HL-60 (cell line): ENCODE measurements around the gene TTC34.

ENCODE experiments used
- DNase-seq, 2 experiments: peaks; one replicate each; pipeline ENCODE4 v3.0.0-alpha.2; 2010 to 2020; ENCODE audit warnings: low read depth in 1 of 2, low spot score in 1 of 2
- H3K27ac ChIP-seq: fragments of 250-450 bp; sonication (Bioruptor Pico); replicated peaks from 2 replicates; pipeline ENCODE4 v1.5.1; 2020; ENCODE audit warnings: mild to moderate bottlenecking, moderate library complexity
- H3K27me3 ChIP-seq: fragments of 250-450 bp; sonication (Bioruptor Pico); 2 replicates; pipeline ENCODE4 v1.5.1; 2021; ENCODE audit warnings: mild to moderate bottlenecking, moderate library complexity; ENCODE audit not compliant: insufficient read depth, poor library complexity, severe bottlenecking
- H3K4me3 ChIP-seq: replicated peaks from 2 replicates; pipeline ENCODE4 v1.5.1; 2011; ENCODE audit warnings: mild to moderate bottlenecking, control low read depth, low read length; ENCODE audit not compliant: insufficient read depth
- CTCF ChIP-seq: IDR thresholded peaks from one replicate; pipeline ENCODE4 v1.5.1; 2011; ENCODE audit warnings: low read length, control low read depth, inconsistent platforms; ENCODE audit not compliant: insufficient read depth
- GABPA ChIP-seq: IDR thresholded peaks from 2 replicates; pipeline ENCODE4 v1.6.1; 2012; ENCODE audit warnings: low read depth
- POLR2AphosphoS5 ChIP-seq: IDR thresholded peaks from 2 replicates; pipeline ENCODE4 v1.6.1; 2012; ENCODE audit warnings: low read depth
- REST ChIP-seq: IDR thresholded peaks from 2 replicates; pipeline ENCODE4 v1.6.1; 2012; ENCODE audit warnings: low read depth; ENCODE audit not compliant: insufficient replicate concordance
- SPI1 ChIP-seq: IDR thresholded peaks from 2 replicates; pipeline ENCODE4 v1.6.1; 2012; ENCODE audit warnings: low read depth, mild to moderate bottlenecking, borderline replicate concordance

TTC34 gene

GRCh38 chr1:2630498-2631135 is 170.9 kb downstream of the TTC34 start:
- Histone ChIP-seq H3K4me3 (no peak overlapping the region), H3K27me3 (peaks cover 20% of the 10 kb centered on the region), H3K27ac (no peak overlapping the region)
- TF ChIP-seq POLR2AphosphoS5: no peak
- no peak for TF ChIP-seq CTCF
- DNase-seq: no peak

- Histone ChIP-seq H3K27ac (no peak overlapping the region), H3K4me3 (no peak overlapping the region), H3K27me3 (peaks cover 20% of the 10 kb centered on the region)
- no peak for TF ChIP-seq SPI1
- no peak for TF ChIP-seq REST
- no peak for TF ChIP-seq GABPA
- no peak for TF ChIP-seq CTCF
- no peak for TF ChIP-seq POLR2AphosphoS5
- no peak for DNase-seq
Measured at GRCh38 chr1:2629627-2630497, 171.6 kb downstream of the TTC34 start.

GRCh38 chr1:2628933-2629626 is 172.4 kb downstream of the TTC34 start:
- no peak for DNase-seq
- TF ChIP-seq CTCF (no peak), REST (no peak), POLR2AphosphoS5 (no peak), SPI1 (no peak), GABPA (no peak)

More at GRCh38 chr1:2628933-2629626, 172.4 kb downstream of the TTC34 start:
- H3K27ac ChIP-seq: no peak overlapping the region
- peaks cover 20% of the 10 kb centered on the region for H3K27me3 ChIP-seq
- H3K4me3 ChIP-seq: no peak overlapping the region
